Lower lobe of right lung (tissue), 2 donors: ENCODE data around the gene PCNT. TPM values are rescaled to one million over a fixed set of nuclear protein-coding genes. Genes with fewer than 3 reads are reported as not detected.

Experiments
- ATAC-seq, 2 donors: fragments of 200-7000 bp; cut with Tn5 transposase; one replicate each; pipeline ENCODE4 v1.9.1; 2020 to 2022; ENCODE audit warnings: mild to moderate bottlenecking in 2 of 2, moderate library complexity in 2 of 2
- DNase-seq: peaks from one replicate; pipeline ENCODE4 v3.0.0-alpha.2; 2020
- H3K27ac ChIP-seq: fragments of 200-600 bp; one replicate; pipeline ENCODE4 v1.8.0; 2022
- H3K27me3 ChIP-seq: fragments of 200-600 bp; one replicate; pipeline ENCODE4 v1.8.0; 2022; ENCODE audit warnings: low read depth
- H3K36me3 ChIP-seq: fragments of 200-600 bp; one replicate; pipeline ENCODE4 v1.8.0; 2022; ENCODE audit warnings: mild to moderate bottlenecking
- H3K4me1 ChIP-seq: fragments of 200-600 bp; one replicate; pipeline ENCODE4 v1.8.0; 2022
- H3K4me3 ChIP-seq: fragments of 200-600 bp; one replicate; pipeline ENCODE4 v1.8.0; 2022; ENCODE audit warnings: mild to moderate bottlenecking
- H3K9me3 ChIP-seq: fragments of 200-600 bp; one replicate; pipeline ENCODE4 v1.8.0; 2022
- CTCF ChIP-seq: fragments of 200-600 bp; IDR thresholded peaks from one replicate; pipeline ENCODE4 v1.8.0; 2022; ENCODE audit warnings: antibody characterized with exemption, mild to moderate bottlenecking
- intact Hi-C: fragments of 100-400 bp; cut with DNase I; formaldehyde crosslinking; loops from one replicate; pipeline ENCODE4 v1.11.0; 2022
- total RNA-seq: library from RNA; stranded (reverse); fragmentation: NEBNext Ultra II Directional; extraction: Animal tissue kit (Norgen Biotek cat#: 25700); gene quantifications from one replicate; pipeline ENCODE4 v1.2.1, GENCODE V29; 2021
- donor health status: DM: no; HTN: yes; CAD: no; lungs with severe emphysema.

The PCNT gene
- total RNA-seq, 1 donor from 2014 or later, result 36.5 TPM

DNA sequence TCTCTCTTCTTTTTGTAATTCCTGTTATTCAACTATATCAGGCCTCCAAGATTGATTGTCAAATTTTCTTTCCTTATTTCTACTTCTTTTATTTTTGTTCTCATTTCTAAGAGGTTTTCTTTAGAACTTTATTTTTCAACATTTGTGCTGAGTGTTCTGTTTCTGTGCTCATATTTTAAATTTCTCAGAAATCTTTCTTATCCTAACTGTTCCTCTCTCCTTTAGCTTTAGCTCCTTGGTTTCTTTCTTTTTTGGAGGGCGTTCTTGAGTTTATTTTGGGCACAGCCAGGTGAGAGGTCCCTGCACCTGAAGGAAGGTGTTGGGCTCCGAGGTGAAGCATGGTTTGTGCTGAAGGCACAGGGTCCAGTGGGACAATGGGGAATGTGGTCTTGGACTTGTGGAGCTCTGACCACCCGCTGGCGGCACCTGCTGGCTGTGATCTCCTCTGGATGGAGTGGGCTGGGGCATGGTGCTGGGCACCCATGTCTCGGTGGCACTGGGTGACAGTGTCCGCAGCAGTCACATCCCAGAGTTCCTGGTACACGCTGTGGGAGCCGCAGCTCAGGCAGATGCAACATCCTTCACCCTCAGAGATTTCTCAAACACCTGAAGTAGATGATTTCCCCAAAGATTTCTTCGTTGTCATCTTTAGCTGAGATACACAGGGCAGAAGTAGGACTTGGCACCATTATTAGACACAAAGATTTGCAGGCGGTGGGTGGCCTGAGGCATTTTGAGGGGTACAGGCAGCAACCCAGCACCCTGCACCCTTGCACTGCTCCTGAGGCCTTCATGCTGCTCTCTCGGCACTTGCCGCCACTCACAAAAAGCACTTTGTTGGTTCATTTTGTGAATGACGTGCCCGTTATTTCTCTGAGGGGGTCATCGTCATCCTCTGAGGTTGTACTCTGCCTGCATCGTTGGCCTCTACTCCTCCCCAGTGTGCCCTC is 96.6 kb downstream of the PCNT start:
- H3K27ac ChIP-seq, result no peak overlapping the region
- TF ChIP-seq CTCF, result no peak
- H3K27me3 ChIP-seq, result no peaks in the 10 kb centered on the region
- peaks cover 74% of the 10 kb centered on the region for H3K36me3 ChIP-seq
- no peaks in the 10 kb centered on the region for H3K4me1 ChIP-seq
- peak; percentile 34 for DNase-seq
- intact Hi-C loops, result no loop called here
- ATAC-seq, result no peak
- H3K9me3 ChIP-seq, result no peaks in the 10 kb centered on the region
- no peak overlapping the region for H3K4me3 ChIP-seq

DNA sequence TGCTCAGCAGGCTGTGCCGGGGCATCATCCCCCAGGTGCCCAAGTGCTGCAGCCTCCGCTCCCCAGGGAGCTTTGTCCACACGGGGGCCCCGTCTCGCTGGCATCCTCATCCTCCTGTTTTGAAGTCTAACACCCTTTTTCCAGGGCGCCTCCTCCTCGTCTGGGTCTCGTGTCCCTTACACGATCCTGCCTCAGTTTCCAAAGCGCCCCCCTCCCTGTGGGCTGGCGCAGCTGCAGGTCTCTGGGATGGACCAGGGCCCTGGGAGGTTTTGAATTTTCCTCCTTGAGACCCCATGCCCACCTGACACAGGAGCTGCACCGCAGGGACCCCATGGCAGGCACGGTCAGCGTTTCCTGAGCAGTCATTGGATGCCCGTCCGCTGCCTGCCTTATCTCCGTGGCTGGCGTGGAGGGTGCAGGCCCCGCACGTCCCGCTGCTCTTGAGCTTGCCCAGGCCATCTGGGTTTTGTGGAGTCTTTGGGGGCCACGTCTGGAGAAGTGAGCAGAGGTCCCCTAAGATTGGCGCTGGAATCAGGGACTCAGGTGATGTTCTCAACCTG is 97.3 kb downstream of the PCNT start:
- TF ChIP-seq CTCF, result no peak
- H3K4me3 ChIP-seq, result no peak overlapping the region
- H3K4me1 ChIP-seq, result no peaks in the 10 kb centered on the region
- DNase-seq (peak; percentile 33), ATAC-seq (no peak)
- intact Hi-C loops, result no loop called here
- no peaks in the 10 kb centered on the region for H3K27me3 ChIP-seq
- no peak overlapping the region for H3K27ac ChIP-seq
- H3K9me3 ChIP-seq, result no peaks in the 10 kb centered on the region
- peaks cover 74% of the 10 kb centered on the region for H3K36me3 ChIP-seq

DNA sequence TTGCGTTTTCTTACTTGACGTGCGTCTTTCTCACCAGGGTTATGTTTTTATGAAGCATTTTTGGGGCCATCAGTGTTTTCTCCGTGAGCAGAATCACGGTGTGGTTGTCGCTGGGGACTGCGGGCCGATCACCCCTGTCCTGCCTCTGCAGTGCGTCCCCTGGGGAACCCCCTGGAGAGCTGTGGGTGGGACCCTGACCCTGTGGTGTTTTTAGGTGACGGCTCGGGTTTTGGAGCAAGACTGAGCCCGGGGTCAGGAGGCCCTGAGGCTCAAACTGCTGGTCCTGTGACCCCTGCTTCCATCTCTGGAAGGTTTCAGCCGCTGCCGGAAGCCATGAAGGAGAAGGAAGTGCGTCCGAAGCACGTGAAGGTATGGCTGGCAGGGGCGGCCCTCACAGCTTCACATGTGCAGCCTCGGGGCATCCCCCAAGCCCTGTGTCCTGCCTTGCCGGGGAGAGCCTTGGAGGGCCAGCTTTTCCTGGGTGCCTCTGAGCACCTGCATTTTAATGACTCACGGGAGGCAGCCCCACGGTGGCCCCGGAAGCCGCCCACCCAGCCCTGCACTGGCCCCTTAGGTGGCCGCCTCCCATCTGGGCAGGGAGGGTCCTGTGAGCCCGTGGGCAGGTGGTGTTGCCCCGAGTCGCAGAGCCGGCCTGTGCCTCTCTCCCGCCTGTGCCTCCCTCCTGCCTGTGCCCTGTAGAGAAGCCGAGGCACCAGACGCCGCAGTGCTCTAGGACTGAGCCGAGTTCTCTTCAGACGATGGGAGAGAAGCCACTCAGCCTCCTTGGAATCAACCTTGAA is 98.0 kb downstream of the PCNT start:
- Histone ChIP-seq H3K9me3 (no peaks in the 10 kb centered on the region), H3K4me1 (no peaks in the 10 kb centered on the region), H3K27me3 (no peaks in the 10 kb centered on the region), H3K36me3 (peaks cover 74% of the 10 kb centered on the region), H3K27ac (no peak overlapping the region), H3K4me3 (no peak overlapping the region)
- DNase-seq (no peak), ATAC-seq (no peak)
- no peak for TF ChIP-seq CTCF
- intact Hi-C loops, result no loop called here

GRCh38 chr21:46422636-46423241 is 98.8 kb downstream of the PCNT start:
- no peak overlapping the region for H3K4me3 ChIP-seq
- no peaks in the 10 kb centered on the region for H3K4me1 ChIP-seq
- no peak for TF ChIP-seq CTCF
- no peak overlapping the region for H3K27ac ChIP-seq
- no peaks in the 10 kb centered on the region for H3K9me3 ChIP-seq
- peaks cover 76% of the 10 kb centered on the region for H3K36me3 ChIP-seq
- intact Hi-C loops, result no loop called here
- DNase-seq (no peak), ATAC-seq (no peak)
- H3K27me3 ChIP-seq, result no peaks in the 10 kb centered on the region

DNA sequence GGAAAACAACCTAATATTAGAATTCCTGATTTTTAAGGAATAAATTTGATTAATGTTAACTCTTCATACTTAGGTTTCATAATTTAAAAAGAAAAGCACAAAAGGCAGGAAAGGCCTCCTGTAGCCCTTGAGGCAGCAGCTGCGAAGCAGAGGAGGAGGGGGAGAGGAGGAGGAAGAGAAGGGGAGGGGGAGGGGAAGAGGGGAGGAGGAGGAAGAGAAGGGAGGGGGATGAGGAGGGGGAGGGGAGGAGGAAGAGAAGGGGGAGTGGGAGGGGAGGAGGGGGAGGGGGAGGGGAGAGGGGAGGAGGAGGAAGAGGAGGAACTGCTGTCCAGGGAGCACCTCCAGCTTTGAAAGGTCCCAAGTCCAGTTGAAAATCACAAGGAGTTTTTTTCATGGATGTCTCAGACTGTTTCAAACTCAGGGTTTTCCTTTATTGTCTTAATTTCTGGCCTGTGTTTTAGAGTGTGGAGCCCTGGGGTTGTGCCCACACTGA is 99.6 kb downstream of the PCNT start:
- Histone ChIP-seq H3K27ac (no peak overlapping the region), H3K36me3 (peaks cover 76% of the 10 kb centered on the region), H3K4me3 (no peak overlapping the region), H3K9me3 (no peaks in the 10 kb centered on the region), H3K27me3 (no peaks in the 10 kb centered on the region), H3K4me1 (no peaks in the 10 kb centered on the region)
- no peak for TF ChIP-seq CTCF
- intact Hi-C loops, result no loop called here
- DNase-seq (no peak), ATAC-seq (no peak)
